HG02970 (cell line): ENCODE results near the gene SLC29A4.

ENCODE experiments used
- ATAC-seq: cut with Tn5 transposase; IDR thresholded peaks from one replicate; pipeline ENCODE4 v1.9.1; 2021; ENCODE audit warnings: mild to moderate bottlenecking, moderate library complexity, moderate number of reproducible peaks; ENCODE audit not compliant: unreplicated experiment, low FRiP score

SLC29A4 gene

GRCh38 chr7:5349437-5350173, 66.9 kb downstream of the SLC29A4 start:
- no peak for ATAC-seq

GRCh38 chr7:5350174-5350463, 67.4 kb downstream of the SLC29A4 start:
- no peak for ATAC-seq

GRCh38 chr7:5350600-5351385, 68.0 kb downstream of the SLC29A4 start:
- no peak for ATAC-seq

- no peak for ATAC-seq
Measured at GRCh38 chr7:5351507-5352265, 68.9 kb downstream of the SLC29A4 start.

GRCh38 chr7:5352440-5353010, 69.8 kb downstream of the SLC29A4 start:
- ATAC-seq: no peak

GRCh38 chr7:5354460-5355232, 71.9 kb downstream of the SLC29A4 start:
- ATAC-seq: no peak
